ENCODE results near the gene RNF224. TPM values are rescaled to one million over a fixed set of nuclear protein-coding genes. Genes with fewer than 3 reads are reported as not detected.

Gene RNF224
- polyA plus RNA-seq, 1 donor (not counting 4 experiments of a cell fraction or from before 2014, with no cell fraction given): not detected

DNA sequence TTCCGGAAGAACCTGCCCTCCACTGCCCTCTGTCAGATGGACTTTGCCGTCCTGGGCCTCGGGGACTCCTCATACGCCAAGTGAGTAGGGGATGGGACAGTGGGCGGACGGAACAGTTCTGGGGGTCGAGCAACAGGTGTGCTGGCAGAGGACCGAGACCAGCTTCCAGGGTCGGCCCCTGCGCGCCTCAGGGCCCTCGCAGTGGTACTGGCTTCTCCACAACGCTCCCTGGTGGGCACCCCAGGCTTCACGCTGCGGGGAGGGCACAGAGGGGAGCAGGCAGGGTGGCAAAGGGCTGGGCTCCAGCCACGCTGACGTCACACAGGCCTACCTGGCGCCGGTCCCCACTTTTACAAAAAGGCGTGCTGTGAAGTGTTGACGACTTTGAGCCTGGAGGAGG lies 14.8 kb upstream of the RNF224 start:
- FAIRE-seq (no peak), DNase-seq (ENCODE audit: low read depth, low spot score) (no peak)
- H3K79me2 ChIP-seq (ENCODE audit: control insufficient read depth, insufficient read depth, low read length): peaks cover under 1% of the 10 kb centered on the region
- H3K4me1 ChIP-seq (ENCODE audit: control insufficient read depth, extremely low read depth, insufficient read depth, low read length): peaks cover 9% of the 10 kb centered on the region
- H2AFZ ChIP-seq (ENCODE audit: control insufficient read depth, low read length): no peak overlapping the region
- dilution Hi-C loops (cut with MboI; ENCODE audit: extremely low pct_ligation_motif_present, low sequenced_read_pairs): no loop called here
- no peaks in the 10 kb centered on the region for H3K27me3 ChIP-seq (ENCODE audit: control insufficient read depth, extremely low read depth, insufficient read depth, low read length)
- TF ChIP-seq EZH2 (IDR thresholded peaks at IDR 0.05; ENCODE audit: low read length): no peak
- TF ChIP-seq, protein P1, sequence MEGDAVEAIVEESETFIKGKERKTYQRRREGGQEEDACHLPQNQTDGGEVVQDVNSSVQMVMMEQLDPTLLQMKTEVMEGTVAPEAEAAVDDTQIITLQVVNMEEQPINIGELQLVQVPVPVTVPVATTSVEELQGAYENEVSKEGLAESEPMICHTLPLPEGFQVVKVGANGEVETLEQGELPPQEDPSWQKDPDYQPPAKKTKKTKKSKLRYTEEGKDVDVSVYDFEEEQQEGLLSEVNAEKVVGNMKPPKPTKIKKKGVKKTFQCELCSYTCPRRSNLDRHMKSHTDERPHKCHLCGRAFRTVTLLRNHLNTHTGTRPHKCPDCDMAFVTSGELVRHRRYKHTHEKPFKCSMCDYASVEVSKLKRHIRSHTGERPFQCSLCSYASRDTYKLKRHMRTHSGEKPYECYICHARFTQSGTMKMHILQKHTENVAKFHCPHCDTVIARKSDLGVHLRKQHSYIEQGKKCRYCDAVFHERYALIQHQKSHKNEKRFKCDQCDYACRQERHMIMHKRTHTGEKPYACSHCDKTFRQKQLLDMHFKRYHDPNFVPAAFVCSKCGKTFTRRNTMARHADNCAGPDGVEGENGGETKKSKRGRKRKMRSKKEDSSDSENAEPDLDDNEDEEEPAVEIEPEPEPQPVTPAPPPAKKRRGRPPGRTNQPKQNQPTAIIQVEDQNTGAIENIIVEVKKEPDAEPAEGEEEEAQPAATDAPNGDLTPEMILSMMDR (optimal IDR thresholded peaks at IDR 0.05 in 1 of 3, IDR thresholded peaks at IDR 0.05 in 1 of 3, conservative IDR thresholded peaks at IDR 0.05 in 1 of 3; ENCODE audit: extremely low read depth in 1 of 3, insufficient read depth in 2 of 3, low read length in 3 of 3): peak in 1 of 3 experiments; percentile 14
- H3K4me2 ChIP-seq (ENCODE audit: control insufficient read depth, extremely low read depth, insufficient read depth, low read depth, low read length): no peak overlapping the region
- H4K20me1 ChIP-seq (ENCODE audit: control insufficient read depth, extremely low read depth, insufficient read depth, low read length): no peaks in the 10 kb centered on the region
- H3K9me3 ChIP-seq (ENCODE audit: control insufficient read depth, low read depth, low read length): no peaks in the 10 kb centered on the region
- H3K9ac ChIP-seq (ENCODE audit: control insufficient read depth, extremely low read depth, insufficient read depth, low read length): no peak overlapping the region
- H3K36me3 ChIP-seq (ENCODE audit: control insufficient read depth in 2 of 2, extremely low read depth in 1 of 2, insufficient read depth in 2 of 2, low read length in 2 of 2): peaks cover 8 to 27% of the 10 kb centered on the region in 2 experiments
- H3K9me1 ChIP-seq (ENCODE audit: control insufficient read depth, extremely low read depth, insufficient read depth, low read length): no peaks in the 10 kb centered on the region
- no peak overlapping the region for H3K27ac ChIP-seq (ENCODE audit: control insufficient read depth, insufficient read depth, low read length)
- no peak overlapping the region for H3K4me3 ChIP-seq (ENCODE audit: control insufficient read depth in 2 of 3, extremely low read depth in 1 of 3, insufficient read depth in 2 of 3, low read depth in 1 of 3, low read length in 3 of 3)

DNA sequence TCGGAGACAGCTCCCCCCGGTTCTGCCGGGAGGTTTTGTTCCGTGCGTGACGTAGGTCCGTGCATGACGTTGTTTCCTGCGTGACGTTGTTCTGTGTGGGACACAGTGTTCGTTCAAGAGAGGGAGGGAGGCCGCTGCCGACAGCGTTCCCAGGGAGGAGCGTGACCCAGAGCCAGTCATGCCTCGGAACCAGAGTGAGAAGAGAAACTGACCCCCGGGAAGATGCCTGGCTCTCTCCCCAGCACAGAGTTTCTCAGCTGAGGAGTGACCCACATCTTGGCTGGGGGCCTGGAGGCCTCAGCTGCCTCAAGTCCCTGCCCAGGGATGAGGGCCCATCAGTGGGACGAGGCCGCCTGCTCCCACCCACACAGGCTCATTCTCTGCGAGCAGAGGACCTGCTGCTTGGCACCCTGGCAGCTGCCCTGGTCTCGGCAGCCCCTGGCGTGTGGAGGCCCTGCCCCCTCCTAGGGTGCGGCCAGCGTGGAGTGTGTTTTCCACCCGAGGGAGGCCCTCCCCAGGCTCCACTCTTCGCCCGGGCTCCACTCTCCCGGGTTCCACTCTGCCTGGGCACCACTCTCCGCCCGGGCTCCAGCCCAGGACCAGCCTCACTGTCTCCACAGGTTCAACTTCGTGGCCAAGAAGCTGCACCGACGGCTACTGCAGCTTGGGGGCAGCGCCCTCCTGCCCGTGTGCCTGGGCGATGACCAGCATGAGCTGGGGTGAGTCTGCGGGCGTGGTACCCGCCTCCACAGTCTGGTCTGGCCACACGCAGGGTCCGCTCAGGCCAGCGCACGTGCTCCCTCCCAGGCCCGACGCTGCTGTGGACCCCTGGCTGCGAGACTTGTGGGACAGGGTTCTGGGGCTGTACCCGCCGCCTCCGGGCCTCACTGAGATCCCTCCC lies 13.9 kb upstream of the RNF224 start:
- Histone ChIP-seq H2AFZ (ENCODE audit: control insufficient read depth, low read length) (no peak overlapping the region), H3K9me3 (ENCODE audit: control insufficient read depth, low read depth, low read length) (no peaks in the 10 kb centered on the region), H3K36me3 (ENCODE audit: control insufficient read depth in 2 of 2, extremely low read depth in 1 of 2, insufficient read depth in 2 of 2, low read length in 2 of 2) (peaks cover 8 to 27% of the 10 kb centered on the region in 2 experiments), H3K27me3 (ENCODE audit: control insufficient read depth, extremely low read depth, insufficient read depth, low read length) (no peaks in the 10 kb centered on the region), H3K4me2 (ENCODE audit: control insufficient read depth, extremely low read depth, insufficient read depth, low read depth, low read length) (no peak overlapping the region), H3K4me1 (ENCODE audit: control insufficient read depth, extremely low read depth, insufficient read depth, low read length) (peaks cover 15% of the 10 kb centered on the region), H3K9me1 (ENCODE audit: control insufficient read depth, extremely low read depth, insufficient read depth, low read length) (no peaks in the 10 kb centered on the region), H3K79me2 (ENCODE audit: control insufficient read depth, insufficient read depth, low read length) (no peaks in the 10 kb centered on the region), H3K27ac (ENCODE audit: control insufficient read depth, insufficient read depth, low read length) (no peak overlapping the region), H3K9ac (ENCODE audit: control insufficient read depth, extremely low read depth, insufficient read depth, low read length) (no peak overlapping the region), H3K4me3 (ENCODE audit: control insufficient read depth in 2 of 3, extremely low read depth in 1 of 3, insufficient read depth in 2 of 3, low read depth in 1 of 3, low read length in 3 of 3) (no peak overlapping the region), H4K20me1 (ENCODE audit: control insufficient read depth, extremely low read depth, insufficient read depth, low read length) (no peaks in the 10 kb centered on the region)
- DNase-seq (ENCODE audit: low read depth, low spot score) (no peak), FAIRE-seq (no peak)
- dilution Hi-C loops (cut with MboI; ENCODE audit: extremely low pct_ligation_motif_present, low sequenced_read_pairs): no loop called here
- TF ChIP-seq EZH2 (IDR thresholded peaks at IDR 0.05; ENCODE audit: low read length): no peak
- TF ChIP-seq, protein P1 (optimal IDR thresholded peaks at IDR 0.05 in 1 of 3, IDR thresholded peaks at IDR 0.05 in 1 of 3, conservative IDR thresholded peaks at IDR 0.05 in 1 of 3; ENCODE audit: extremely low read depth in 1 of 3, insufficient read depth in 2 of 3, low read length in 3 of 3): peak in 2 of 3 experiments; percentile 14 to 38
